ENCODE results near the gene PXDC1. TPM values are rescaled to one million over a fixed set of nuclear protein-coding genes. Genes with fewer than 3 reads are reported as not detected.
"Not testable (repeated sequence)": the region's sequence is repeated elsewhere in the genome, so short reads cannot be mapped to it uniquely, and the experiment has no call there.

Gene PXDC1
- polyA plus RNA-seq, 10 donors, result 18.5 to 33.5 (median 23.3) TPM

- no peak for DNase-seq
Measured at GRCh38 chr6:3765415-3765814, 13.9 kb upstream of the PXDC1 start.

- no peak for DNase-seq
Measured at GRCh38 chr6:3764516-3765335, 13.2 kb upstream of the PXDC1 start.

- DNase-seq, result no peak
Measured at GRCh38 chr6:3762852-3763251, 11.3 kb upstream of the PXDC1 start.

GRCh38 chr6:3762359-3762758 is 10.8 kb upstream of the PXDC1 start:
- no peak for DNase-seq

- no peak for DNase-seq
Measured at GRCh38 chr6:3761989-3762270, 10.4 kb upstream of the PXDC1 start.

- DNase-seq, result peak; percentile 56 to 96 (median 70)
Measured at GRCh38 chr6:3759646-3760232, 8.2 kb upstream of the PXDC1 start.

GRCh38 chr6:3758842-3759144 is 7.3 kb upstream of the PXDC1 start:
- DNase-seq, result no peak

- DNase-seq, result not testable (repeated sequence)
Measured at GRCh38 chr6:3757998-3758841, 6.7 kb upstream of the PXDC1 start.

- DNase-seq, result no peak
Measured at GRCh38 chr6:3757241-3757641, 5.7 kb upstream of the PXDC1 start.

GRCh38 chr6:3756546-3756945 is 5.0 kb upstream of the PXDC1 start:
- DNase-seq, result no peak

- no peak for DNase-seq
Measured at GRCh38 chr6:3755637-3756545, 4.4 kb upstream of the PXDC1 start.

- DNase-seq, result no peak
Measured at GRCh38 chr6:3754776-3755175, 3.3 kb upstream of the PXDC1 start.

- not testable (repeated sequence) for DNase-seq
Measured at GRCh38 chr6:3754032-3754725, 2.7 kb upstream of the PXDC1 start.

GRCh38 chr6:3753228-3753835 is 1.8 kb upstream of the PXDC1 start:
- DNase-seq, result peak in 2 of 3 donors; percentile 31 to 58

GRCh38 chr6:3752531-3753227 is 1.2 kb upstream of the PXDC1 start:
- peak in 2 of 3 donors; percentile 43 to 59 for DNase-seq

- DNase-seq, result peak; percentile 90 to 95 (median 91)
Measured at GRCh38 chr6:3751730-3752530, 417 bp upstream of the PXDC1 start.

- peak; percentile 74 to 91 (median 84) for DNase-seq
Measured at GRCh38 chr6:3750317-3751076, 1.0 kb downstream of the PXDC1 start.

GRCh38 chr6:3749977-3750316 is 1.6 kb downstream of the PXDC1 start:
- peak in 1 of 3 donors; percentile 79 for DNase-seq

Data from muscle of back (tissue), 11 donors.